Stomach (tissue), 4 donors: ENCODE results near the gene C1QTNF12.
"Not testable (repeated sequence)": the region's sequence is repeated elsewhere in the genome, so short reads cannot be mapped to it uniquely, and the experiment has no call there.

Source experiments
- POLR2A ChIP-seq, 4 donors: fragments of 450-650 bp; IDR thresholded peaks; one replicate each; pipeline ENCODE4 v1.6.1; 2016; ENCODE audit warnings: antibody characterized with exemption in 4 of 4, control low read depth in 2 of 4, mild to moderate bottlenecking in 1 of 4, moderate library complexity in 1 of 4
- TF ChIP-seq, protein P1 (sequence below), 7 experiments: fragments of 450-650 bp in 4 of 7; fragments of 200-600 bp in 3 of 7; sonication (generic) in 3 of 7; IDR thresholded peaks; one replicate each; pipeline ENCODE4 v1.5.1; 2016 to 2019; ENCODE audit warnings: antibody characterized with exemption in 7 of 7, control low read depth in 2 of 7, mild to moderate bottlenecking in 1 of 7

DNA sequence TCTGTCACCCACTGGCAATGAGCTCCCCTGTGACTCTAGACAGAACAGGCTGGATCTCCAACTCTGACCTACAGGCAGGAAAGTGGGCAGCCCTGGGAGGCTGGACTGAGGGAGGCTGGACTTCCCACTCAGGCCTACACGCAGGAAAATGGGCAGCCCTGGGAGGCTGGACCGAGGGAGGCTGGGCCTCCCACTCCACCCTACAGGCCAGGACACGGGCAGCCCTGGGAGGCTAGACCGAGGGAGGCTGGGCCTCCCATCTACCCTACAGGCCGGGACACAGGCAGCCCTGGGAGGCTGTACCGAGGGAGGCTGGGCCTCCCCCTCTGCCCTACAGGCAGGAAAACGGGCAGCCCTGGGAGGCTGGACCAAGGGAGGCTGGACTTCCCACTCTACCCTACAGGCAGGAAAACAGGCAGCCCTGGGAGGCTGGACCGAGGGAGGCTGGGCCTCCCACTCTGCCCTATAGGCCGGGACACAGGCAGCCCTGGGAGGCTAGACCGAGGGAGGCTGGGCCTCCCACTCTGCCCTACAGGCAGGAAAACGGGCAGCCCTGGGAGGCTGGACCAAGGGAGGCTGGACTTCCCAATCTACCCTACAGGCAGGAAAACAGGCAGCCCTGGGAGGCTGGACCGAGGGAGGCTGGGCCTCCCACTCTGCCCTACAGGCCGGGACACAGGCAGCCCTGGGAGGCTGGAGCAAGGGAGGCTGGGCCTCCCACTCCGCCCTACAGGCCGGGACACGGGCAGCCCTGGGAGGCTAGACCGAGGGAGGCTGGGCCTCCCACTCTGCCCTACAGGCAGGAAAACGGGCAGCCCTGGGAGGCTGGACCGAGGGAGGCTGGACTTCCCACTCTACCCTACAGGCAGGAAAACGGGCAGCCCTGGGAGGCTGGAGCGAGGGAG lies 1.7 kb upstream of the C1QTNF12 start:
- TF ChIP-seq, protein P1, sequence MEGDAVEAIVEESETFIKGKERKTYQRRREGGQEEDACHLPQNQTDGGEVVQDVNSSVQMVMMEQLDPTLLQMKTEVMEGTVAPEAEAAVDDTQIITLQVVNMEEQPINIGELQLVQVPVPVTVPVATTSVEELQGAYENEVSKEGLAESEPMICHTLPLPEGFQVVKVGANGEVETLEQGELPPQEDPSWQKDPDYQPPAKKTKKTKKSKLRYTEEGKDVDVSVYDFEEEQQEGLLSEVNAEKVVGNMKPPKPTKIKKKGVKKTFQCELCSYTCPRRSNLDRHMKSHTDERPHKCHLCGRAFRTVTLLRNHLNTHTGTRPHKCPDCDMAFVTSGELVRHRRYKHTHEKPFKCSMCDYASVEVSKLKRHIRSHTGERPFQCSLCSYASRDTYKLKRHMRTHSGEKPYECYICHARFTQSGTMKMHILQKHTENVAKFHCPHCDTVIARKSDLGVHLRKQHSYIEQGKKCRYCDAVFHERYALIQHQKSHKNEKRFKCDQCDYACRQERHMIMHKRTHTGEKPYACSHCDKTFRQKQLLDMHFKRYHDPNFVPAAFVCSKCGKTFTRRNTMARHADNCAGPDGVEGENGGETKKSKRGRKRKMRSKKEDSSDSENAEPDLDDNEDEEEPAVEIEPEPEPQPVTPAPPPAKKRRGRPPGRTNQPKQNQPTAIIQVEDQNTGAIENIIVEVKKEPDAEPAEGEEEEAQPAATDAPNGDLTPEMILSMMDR (IDR thresholded peaks at IDR 0.05), result not testable (repeated sequence)
- not testable (repeated sequence) for TF ChIP-seq POLR2A (IDR thresholded peaks at IDR 0.05)
